H9 (cell line): ENCODE measurements around the gene TOMM70. TPM values are rescaled to one million over a fixed set of nuclear protein-coding genes. Genes with fewer than 3 reads are reported as not detected.

ENCODE experiments used
- DNase-seq: peaks from one replicate; pipeline ENCODE4 v3.0.0-alpha.2; 2017
- H2AFZ ChIP-seq: one replicate; pipeline ENCODE4 v1.6.1; 2013; ENCODE audit warnings: mild to moderate bottlenecking, low read length, control low read depth, moderate library complexity
- H2AK5ac ChIP-seq: 2 replicates; pipeline ENCODE4 v1.6.1; 2013; ENCODE audit warnings: low read length, control low read depth, mixed read lengths; ENCODE audit not compliant: insufficient read length
- H2BK120ac ChIP-seq: one replicate; pipeline ENCODE4 v1.6.1; 2013; ENCODE audit warnings: low read depth, mild to moderate bottlenecking, low read length, control low read depth, inconsistent platforms; ENCODE audit not compliant: poor library complexity, severe bottlenecking
- H2BK12ac ChIP-seq: 2 replicates; pipeline ENCODE4 v1.6.1; 2013; ENCODE audit warnings: low read length, control low read depth, mixed read lengths, low read depth; ENCODE audit not compliant: insufficient read length
- H2BK15ac ChIP-seq: 2 replicates; pipeline ENCODE4 v1.6.1; 2013; ENCODE audit warnings: low read depth, low read length, control low read depth
- H2BK20ac ChIP-seq: one replicate; pipeline ENCODE4 v1.6.1; 2013; ENCODE audit warnings: low read depth, mild to moderate bottlenecking, low read length, control low read depth, inconsistent platforms; ENCODE audit not compliant: poor library complexity, severe bottlenecking
- H2BK5ac ChIP-seq: 2 replicates; pipeline ENCODE4 v1.6.1; 2013; ENCODE audit warnings: low read length, control low read depth, mixed read lengths; ENCODE audit not compliant: insufficient read length
- H3K14ac ChIP-seq: 2 replicates; pipeline ENCODE4 v1.6.1; 2013; ENCODE audit warnings: low read length, control low read depth; ENCODE audit not compliant: insufficient read depth
- H3K18ac ChIP-seq: 2 replicates; pipeline ENCODE4 v1.6.1; 2013; ENCODE audit warnings: low read depth, mild to moderate bottlenecking, mixed read lengths, low read length, control low read depth; ENCODE audit not compliant: insufficient read length
- H3K23ac ChIP-seq: 2 replicates; pipeline ENCODE4 v1.6.1; 2013; ENCODE audit warnings: low read length, control low read depth, mixed read lengths, low read depth; ENCODE audit not compliant: insufficient read length
- H3K23me2 ChIP-seq: 2 replicates; pipeline ENCODE4 v1.6.1; 2013; ENCODE audit warnings: low read depth, mild to moderate bottlenecking, mixed read lengths, low read length, control low read depth; ENCODE audit not compliant: insufficient read length, poor library complexity, severe bottlenecking
- H3K27ac ChIP-seq: 2 replicates; pipeline ENCODE4 v1.5.1; 2013; ENCODE audit warnings: low read length, control low read depth, mixed read lengths, low read depth; ENCODE audit not compliant: insufficient read length
- H3K27me3 ChIP-seq: 2 replicates; pipeline ENCODE4 v1.6.1; 2013; ENCODE audit warnings: low read length, control low read depth, inconsistent platforms; ENCODE audit not compliant: insufficient read depth
- H3K4ac ChIP-seq: 2 replicates; pipeline ENCODE4 v1.6.1; 2013; ENCODE audit warnings: low read depth, mild to moderate bottlenecking, control low read depth, inconsistent platforms, low read length, moderate library complexity
- H3K4me1 ChIP-seq: 2 replicates; pipeline ENCODE4 v1.6.1; 2013; ENCODE audit warnings: low read length, control low read depth, inconsistent platforms; ENCODE audit not compliant: insufficient read depth
- H3K4me2 ChIP-seq: 2 replicates; pipeline ENCODE4 v1.6.1; 2013; ENCODE audit warnings: low read length, control low read depth, mixed read lengths; ENCODE audit not compliant: insufficient read length, insufficient read depth
- H3K56ac ChIP-seq: 2 replicates; pipeline ENCODE4 v1.6.1; 2013; ENCODE audit warnings: low read depth, mild to moderate bottlenecking, mixed read lengths, low read length, control low read depth; ENCODE audit not compliant: insufficient read length
- H3K79me1 ChIP-seq: 2 replicates; pipeline ENCODE4 v1.6.1; 2013; ENCODE audit warnings: low read depth, mild to moderate bottlenecking, moderate library complexity, low read length, control low read depth, inconsistent platforms; ENCODE audit not compliant: insufficient read depth, poor library complexity, severe bottlenecking
- H3K79me2 ChIP-seq: 2 replicates; pipeline ENCODE4 v1.6.1; 2013; ENCODE audit warnings: low read length, control low read depth, inconsistent platforms; ENCODE audit not compliant: insufficient read depth
- H3K9ac ChIP-seq: 2 replicates; pipeline ENCODE4 v1.6.1; 2013; ENCODE audit warnings: low read length, control low read depth, mixed read lengths; ENCODE audit not compliant: insufficient read length; ENCODE audit errors: extremely low read depth
- H3K9me3 ChIP-seq: one replicate; pipeline ENCODE4 v1.6.1; 2013; ENCODE audit warnings: low read depth, low read length, inconsistent platforms; ENCODE audit not compliant: control insufficient read depth
- H3T11ph ChIP-seq: one replicate; pipeline ENCODE4 v1.6.1; 2013; ENCODE audit warnings: mild to moderate bottlenecking, low read length, control low read depth, inconsistent platforms
- H4K20me1 ChIP-seq: one replicate; pipeline ENCODE4 v1.6.1; 2013; ENCODE audit not compliant: control insufficient read depth, insufficient read length, insufficient read depth
- H4K5ac ChIP-seq: 2 replicates; pipeline ENCODE4 v1.6.1; 2013; ENCODE audit warnings: low read depth, mild to moderate bottlenecking, mixed read lengths, low read length, control low read depth; ENCODE audit not compliant: insufficient read length
- H4K8ac ChIP-seq: replicated peaks from 2 replicates; pipeline ENCODE4 v1.6.1; 2013; ENCODE audit warnings: low read length, control low read depth, mixed read lengths, low read depth; ENCODE audit not compliant: insufficient read length
- H4K91ac ChIP-seq: 2 replicates; pipeline ENCODE4 v1.6.1; 2013; ENCODE audit warnings: low read depth, mild to moderate bottlenecking, moderate library complexity, mixed read lengths, low read length, control low read depth; ENCODE audit not compliant: insufficient read length
- H3K27ac Mint-ChIP-seq, 3 experiments: 2 replicates in 2 of 3; 3 replicates in 1 of 3; pipeline ENCODE4 v1.8.0; 2020 to 2021; ENCODE audit warnings: mixed read lengths in 3 of 3, mild to moderate bottlenecking in 1 of 3, moderate library complexity in 1 of 3
- H3K27me3 Mint-ChIP-seq: 2 replicates; pipeline ENCODE4 v1.8.0; 2021; ENCODE audit warnings: low read depth, mild to moderate bottlenecking, moderate library complexity, mixed read lengths
- H3K36me3 Mint-ChIP-seq, 3 experiments: 2 replicates in 2 of 3; 3 replicates in 1 of 3; pipeline ENCODE4 v1.8.0; 2020 to 2021; ENCODE audit warnings: low read depth in 3 of 3, mixed read lengths in 3 of 3; ENCODE audit not compliant: insufficient read depth in 1 of 3
- H3K4me1 Mint-ChIP-seq, 2 experiments: 2 replicates each; pipeline ENCODE4 v1.8.0; 2020; ENCODE audit warnings: mixed read lengths in 2 of 2
- H3K4me3 Mint-ChIP-seq, 2 experiments: 2 replicates in 1 of 2; 3 replicates in 1 of 2; pipeline ENCODE4 v1.8.0; 2020 to 2021; ENCODE audit warnings: mild to moderate bottlenecking in 2 of 2, mixed read lengths in 2 of 2, moderate library complexity in 1 of 2
- H3K9me3 Mint-ChIP-seq, 2 experiments: 2 replicates in 1 of 2; 3 replicates in 1 of 2; pipeline ENCODE4 v1.8.0; 2020; ENCODE audit warnings: mild to moderate bottlenecking in 2 of 2, mixed read lengths in 2 of 2, moderate library complexity in 1 of 2
- CTCF ChIP-seq: fragments of 200-600 bp; sonication (generic); conservative IDR thresholded peaks from 3 replicates; pipeline ENCODE4 v1.8.0; 2021; ENCODE audit warnings: antibody characterized with exemption, mild to moderate bottlenecking
- WGBS: extraction: QIAGEN DNeasy Blood & Tissue Kit; methylation state at CpG from one replicate; pipeline ENCODE4 v1.1.7; 2013; ENCODE audit warnings: missing lambda C conversion rate, low lambda C conversion rate, mixed read lengths; ENCODE audit not compliant: insufficient read length; ENCODE audit errors: extremely low coverage; 5-methylcytosine and 5-hydroxymethylcytosine counted together
- total RNA-seq: library from RNA; stranded (reverse); gene quantifications from 2 replicates; pipeline ENCODE4 v1.2.1, GENCODE V29; 2021

Gene TOMM70
- total RNA-seq, 1 experiment from 2014 or later = 53.0 TPM

- Histone ChIP-seq H3K9ac (no peak overlapping the region), H3K23me2 (no peaks in the 10 kb centered on the region), H2BK12ac (no peak overlapping the region), H3K14ac (no peak overlapping the region), H2BK15ac (no peak overlapping the region), H3K4me2 (no peak overlapping the region), H3K79me2 (no peaks in the 10 kb centered on the region), H3K27ac (no peak overlapping the region), H3K79me1 (no peaks in the 10 kb centered on the region), H2BK5ac (no peak overlapping the region), H4K5ac (no peak overlapping the region), H3K27me3 (no peaks in the 10 kb centered on the region), H2AFZ (no peak overlapping the region), H4K8ac (no peak overlapping the region), H2BK120ac (no peak overlapping the region), H3T11ph (no peak overlapping the region), H3K9me3 (no peaks in the 10 kb centered on the region), H2AK5ac (no peak overlapping the region), H3K4ac (no peak overlapping the region), H3K23ac (no peak overlapping the region), H4K20me1 (no peaks in the 10 kb centered on the region), H3K4me1 (no peaks in the 10 kb centered on the region), H3K18ac (no peak overlapping the region), H2BK20ac (no peak overlapping the region), H3K56ac (no peak overlapping the region), H4K91ac (no peak overlapping the region)
- TF ChIP-seq CTCF = no peak
- Mint-ChIP-seq H3K27me3 (no peaks in the 10 kb centered on the region), H3K4me1 (peaks cover 0 to 6% of the 10 kb centered on the region in 2 experiments; a peak in 1 of 4 replicates), H3K27ac (no peak overlapping the region; a peak in 1 of 7 replicates), H3K9me3 (no peaks in the 10 kb centered on the region), H3K36me3 (peaks cover 12 to 65% (median 35%) of the 10 kb centered on the region in 3 experiments; a peak in 6 of 7 replicates), H3K4me3 (no peak overlapping the region)
- DNase-seq = no peak
- WGBS = no CpG with 5 or more reads among the region's 1 CpG
Observed at GRCh38 chr3:100370756-100371155, 30.1 kb downstream of the TOMM70 start.
